ENCODE measurements around the gene ACSF2.

DNA sequence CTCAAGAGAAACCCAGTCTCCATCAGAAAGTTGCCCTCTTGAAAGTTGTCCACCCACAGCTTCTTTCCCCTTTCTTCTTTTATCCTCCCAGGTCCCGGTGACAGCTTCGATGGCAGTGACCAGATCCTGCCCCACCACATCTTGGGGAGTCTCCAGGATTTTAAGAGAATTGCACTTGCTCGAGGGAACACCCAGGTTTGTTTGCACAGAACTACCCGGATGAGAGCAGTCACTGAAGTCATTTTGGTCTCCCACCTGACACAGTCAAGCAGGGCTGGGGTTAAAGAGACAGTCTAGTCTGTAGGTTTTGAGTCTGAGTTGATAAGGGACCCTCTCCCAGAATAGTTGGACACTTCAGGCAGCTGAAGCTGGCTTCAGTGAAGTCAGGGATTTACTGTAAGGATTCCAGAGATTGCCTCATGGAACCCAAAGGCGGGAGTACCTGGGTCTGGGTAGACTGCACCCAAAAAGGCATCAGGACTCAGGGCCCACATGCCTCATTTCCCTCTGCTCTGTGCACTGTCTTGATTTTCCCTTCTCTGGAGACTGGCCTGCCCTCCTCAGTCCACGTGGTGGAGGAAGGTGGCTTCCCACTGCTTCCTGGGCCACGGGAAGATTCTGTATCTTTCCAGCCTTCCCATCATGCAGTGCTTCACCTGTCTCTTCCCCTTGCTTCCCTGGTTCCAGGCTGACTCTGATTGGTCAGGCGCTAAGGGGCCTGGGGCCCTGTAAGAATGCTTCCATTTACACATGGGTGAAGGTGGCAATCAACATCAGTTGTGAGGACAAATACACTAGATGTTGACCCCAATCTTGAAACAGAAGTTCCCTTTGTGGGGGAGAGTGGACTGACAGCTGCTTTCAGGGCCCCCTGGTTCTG, 91.7 kb downstream of the ACSF2 start:
- no peak for TF ChIP-seq POLR2A (IDR thresholded peaks at IDR 0.05; ENCODE audit: low read depth, low read length)
- TF ChIP-seq POLR2AphosphoS5 (IDR thresholded peaks at IDR 0.05; ENCODE audit: low read depth, low read length), result no peak

All from GM12892 (cell line).